IPS DF 4.7 (cell line): Measurements from ENCODE around the gene MRPS35.
"Not testable (repeated sequence)": the region's sequence is repeated elsewhere in the genome, so short reads cannot be mapped to it uniquely, and the experiment has no call there.

Experiments used
- DNase-seq: peaks from one replicate; pipeline ENCODE4 v3.0.0-alpha.2; 2013; ENCODE audit warnings: low spot score; ENCODE audit errors: extremely low read depth

The MRPS35 gene

GRCh38 chr12:27709212-27709931 is 1.3 kb upstream of the MRPS35 start:
- no peak for DNase-seq

- DNase-seq: no peak
Observed at GRCh38 chr12:27709932-27710591, 570 bp upstream of the MRPS35 start.

- no peak for DNase-seq
Observed at GRCh38 chr12:27711317-27711682, 668 bp downstream of the MRPS35 start.

GRCh38 chr12:27711967-27712366 is 1.3 kb downstream of the MRPS35 start:
- no peak for DNase-seq

- no peak for DNase-seq
Observed at GRCh38 chr12:27723212-27723611, 12.6 kb downstream of the MRPS35 start.

- no peak for DNase-seq
Observed at GRCh38 chr12:27730097-27730588, 19.5 kb downstream of the MRPS35 start.

- no peak for DNase-seq
Observed at GRCh38 chr12:27732281-27732680, 21.6 kb downstream of the MRPS35 start.

GRCh38 chr12:27733052-27733656 is 22.5 kb downstream of the MRPS35 start:
- no peak for DNase-seq

- no peak for DNase-seq
Observed at GRCh38 chr12:27733791-27734190, 23.2 kb downstream of the MRPS35 start.

GRCh38 chr12:27734321-27734720 is 23.7 kb downstream of the MRPS35 start:
- not testable (repeated sequence) for DNase-seq

- DNase-seq: no peak
Observed at GRCh38 chr12:27743601-27744000, 33.0 kb downstream of the MRPS35 start.

- not testable (repeated sequence) for DNase-seq
Observed at GRCh38 chr12:27745734-27746133, 35.1 kb downstream of the MRPS35 start.

GRCh38 chr12:27747111-27747820 is 36.6 kb downstream of the MRPS35 start:
- DNase-seq: no peak

GRCh38 chr12:27751386-27752047 is 40.9 kb downstream of the MRPS35 start:
- DNase-seq: no peak

GRCh38 chr12:27754795-27755194 is 44.2 kb downstream of the MRPS35 start:
- DNase-seq: no peak

GRCh38 chr12:27756670-27757195 is 46.1 kb downstream of the MRPS35 start:
- DNase-seq: no peak

GRCh38 chr12:27762757-27763156 is 52.1 kb downstream of the MRPS35 start:
- no peak for DNase-seq

GRCh38 chr12:27766587-27766986 is 56.0 kb downstream of the MRPS35 start:
- no peak for DNase-seq

- no peak for DNase-seq
Observed at GRCh38 chr12:27769142-27769673, 58.6 kb downstream of the MRPS35 start.

GRCh38 chr12:27771481-27772327 is 61.1 kb downstream of the MRPS35 start:
- DNase-seq: no peak
